SH-SY5Y (cell line): ENCODE results near the gene KCNH2.

ENCODE experiments used
- GATA2 ChIP-seq: IDR thresholded peaks from 2 replicates; pipeline ENCODE4 v1.6.1; 2011; ENCODE audit warnings: mild to moderate bottlenecking, low read depth, low read length
- GATA3 ChIP-seq: IDR thresholded peaks from 2 replicates; pipeline ENCODE4 v1.6.1; 2011; ENCODE audit warnings: low read depth, mild to moderate bottlenecking, low read length, moderate library complexity

DNA sequence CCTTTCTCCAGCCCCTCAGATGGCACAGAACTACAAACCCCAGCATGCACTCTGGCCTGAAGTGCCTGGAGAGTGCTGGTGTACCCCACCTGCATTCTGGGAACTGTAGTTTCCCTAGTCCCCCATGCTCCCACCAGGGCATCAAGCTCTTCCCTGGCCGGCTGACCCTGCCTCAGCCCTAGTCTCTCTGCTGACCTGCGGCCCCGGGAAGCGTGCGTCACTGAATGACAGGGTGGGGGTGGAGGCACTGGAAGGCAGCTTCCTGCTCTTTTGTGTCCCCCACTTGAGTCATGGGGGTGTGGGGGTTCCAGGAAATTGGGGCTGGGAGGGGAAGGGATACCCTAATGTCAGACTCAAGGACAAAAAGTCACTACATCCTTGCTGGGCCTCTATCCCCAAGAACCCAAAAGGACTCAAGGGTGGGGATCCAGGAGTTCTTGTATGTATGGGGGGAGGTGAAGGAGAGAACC, 14.7 kb upstream of the KCNH2 start:
- TF ChIP-seq GATA2 = no peak
- TF ChIP-seq GATA3 = no peak
